ENCODE measurements around the gene AFAP1L1. TPM values are rescaled to one million over a fixed set of nuclear protein-coding genes. Genes with fewer than 3 reads are reported as not detected.

The AFAP1L1 gene
- total RNA-seq, 1 donor from 2014 or later = 46.9 TPM

GRCh38 chr5:149374801-149375200 lies 103.1 kb downstream of the AFAP1L1 start:
- ATAC-seq (no peak), DNase-seq (ENCODE audit: missing footprints) (no peak)
- intact Hi-C loops (cut with DNase I) = no loop called here

GRCh38 chr5:149375434-149375833 lies 103.8 kb downstream of the AFAP1L1 start:
- no peak for ATAC-seq
- no peak for DNase-seq (ENCODE audit: missing footprints)
- intact Hi-C loops (cut with DNase I) = no loop called here

GRCh38 chr5:149376104-149376503 lies 104.4 kb downstream of the AFAP1L1 start:
- DNase-seq (ENCODE audit: missing footprints) = no peak
- intact Hi-C loops (cut with DNase I) = no loop called here
- no peak for ATAC-seq

DNA sequence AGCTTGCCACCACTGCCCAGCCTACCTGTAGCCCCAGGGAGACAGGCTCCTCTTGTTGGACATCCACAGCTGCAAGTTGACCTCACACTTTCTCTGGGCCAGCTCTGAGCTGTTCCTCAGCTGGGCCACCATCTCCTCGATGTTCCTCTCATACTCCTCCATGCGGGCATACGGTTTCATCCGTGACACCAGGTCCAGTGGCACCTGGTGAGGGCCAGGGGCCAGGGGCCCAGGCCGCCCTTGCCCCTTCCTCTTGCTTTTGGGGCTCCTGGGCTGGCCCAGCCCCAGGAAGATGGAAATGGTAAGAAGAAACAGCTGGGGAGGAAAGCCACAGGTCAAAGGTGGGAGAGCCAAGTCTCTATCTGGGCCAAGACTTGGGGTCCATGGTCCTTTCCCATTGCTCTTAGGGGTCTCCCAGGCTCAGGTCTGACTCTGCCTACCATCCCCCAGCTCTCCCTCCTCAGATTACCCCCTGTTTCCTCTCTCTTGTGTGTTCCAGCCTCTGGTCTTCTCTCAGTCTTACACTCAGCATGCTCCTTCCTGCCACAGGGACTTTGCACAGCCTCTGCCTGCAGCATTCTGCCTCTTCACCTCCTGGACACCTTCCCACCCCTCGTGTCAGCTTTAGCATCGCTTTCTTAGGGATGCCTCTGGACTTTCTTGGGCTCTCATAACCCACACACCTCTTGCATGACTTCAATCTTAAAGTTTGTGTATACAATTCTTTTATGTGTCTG lies 105.2 kb downstream of the AFAP1L1 start:
- ATAC-seq = no peak
- intact Hi-C loops (cut with DNase I) = no loop called here
- no peak for DNase-seq (ENCODE audit: missing footprints)

DNA sequence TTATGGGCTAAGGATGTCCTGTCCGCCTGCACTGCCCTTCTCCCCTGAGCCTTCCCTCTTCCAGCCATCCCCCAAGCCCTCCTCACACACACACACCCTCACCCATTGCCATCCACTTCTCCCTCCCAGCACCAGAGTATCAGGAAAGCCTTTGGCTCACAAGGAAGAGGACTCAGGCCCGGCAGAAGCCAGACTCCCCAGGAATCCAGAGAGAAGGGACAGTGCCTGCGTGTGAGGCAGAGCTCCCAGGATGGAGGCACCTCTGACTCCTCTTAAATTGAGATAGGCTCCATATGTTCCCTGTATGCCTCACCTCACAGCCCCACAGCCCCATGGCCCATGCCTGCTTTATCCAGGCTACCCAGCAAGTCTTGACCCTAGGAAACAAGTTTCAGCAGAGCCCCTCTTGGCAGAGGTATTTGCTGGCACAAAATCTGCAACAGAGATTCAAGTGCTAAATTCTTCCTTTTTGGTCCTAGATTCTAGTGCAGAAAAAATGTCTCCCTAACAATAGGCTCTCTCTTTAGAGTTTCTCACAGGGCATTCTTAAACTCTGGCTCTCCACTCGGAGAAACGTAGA lies 106.7 kb downstream of the AFAP1L1 start:
- intact Hi-C loops (cut with DNase I) = no loop called here
- no peak for ATAC-seq

GRCh38 chr5:149379177-149379761 lies 107.6 kb downstream of the AFAP1L1 start, which contains the start of gene IL17B:
Gene IL17B, minus strand, starts transcription at chr5:149379292. Its CDS starts 67 bp downstream, at chr5:149379225.
- intact Hi-C loops (cut with DNase I) = no loop called here

More for the DNA sequence above, 106.7 kb downstream of the AFAP1L1 start:
- DNase-seq (ENCODE audit: missing footprints) = no peak

GRCh38 chr5:149379818-149380374 lies 108.2 kb downstream of the AFAP1L1 start:
- no peak for ATAC-seq
- intact Hi-C loops (cut with DNase I) = no loop called here
- no peak for DNase-seq (ENCODE audit: missing footprints)

More at GRCh38 chr5:149379177-149379761, 107.6 kb downstream of the AFAP1L1 start, which contains the start of gene IL17B:
- ATAC-seq (no peak), DNase-seq (ENCODE audit: missing footprints) (no peak)

DNA sequence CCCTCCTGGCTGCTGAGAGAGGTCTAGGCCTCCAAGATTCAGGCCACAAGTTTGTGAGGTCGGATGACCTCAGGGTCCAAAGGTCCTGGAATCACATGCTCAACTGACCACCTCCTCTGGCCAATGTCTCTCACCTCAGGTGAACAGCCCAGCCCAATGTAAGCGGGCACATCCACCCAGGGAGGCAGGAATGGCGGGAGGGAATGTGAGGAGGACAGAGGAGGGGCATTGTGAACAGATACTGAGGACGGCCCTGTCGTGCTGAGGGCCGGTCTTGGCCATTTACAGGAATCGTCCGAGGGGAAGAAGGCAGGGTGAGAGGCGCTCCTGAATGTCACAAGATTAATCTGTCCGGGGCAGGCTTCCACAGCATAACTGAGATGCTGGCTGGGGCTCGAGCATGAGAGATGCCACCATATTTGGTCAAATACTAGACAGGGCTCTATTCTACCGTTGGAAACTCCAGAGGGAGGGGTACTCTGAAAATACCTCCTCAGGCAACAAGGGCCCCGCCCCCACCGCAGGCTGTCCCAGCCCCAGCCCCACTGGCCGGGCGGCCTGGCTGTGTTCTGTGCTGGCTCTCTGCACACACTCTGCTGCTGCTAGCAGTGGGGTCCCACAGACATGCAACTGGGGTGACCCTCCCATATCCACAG lies 108.9 kb downstream of the AFAP1L1 start:
- no peak for DNase-seq (ENCODE audit: missing footprints)
- ATAC-seq = no peak
- intact Hi-C loops (cut with DNase I) = no loop called here

GRCh38 chr5:149381261-149381985 lies 109.8 kb downstream of the AFAP1L1 start:
- no peak for DNase-seq (ENCODE audit: missing footprints)
- no peak for ATAC-seq
- intact Hi-C loops (cut with DNase I) = no loop called here

GRCh38 chr5:149381986-149382338 lies 110.3 kb downstream of the AFAP1L1 start:
- peak; percentile 77 for ATAC-seq
- intact Hi-C loops (cut with DNase I) = loop anchor here (1.0 to 2.0 kb wide), 3 partner anchors 41 to 183 kb away; no protein-coding TSS in a partner anchor

GRCh38 chr5:149382517-149383220 lies 111.0 kb downstream of the AFAP1L1 start:
- ATAC-seq = no peak
- intact Hi-C loops (cut with DNase I) = loop anchor here (1.0 to 2.0 kb wide), 3 partner anchors 40 to 182 kb away; no protein-coding TSS in a partner anchor

More at GRCh38 chr5:149381986-149382338, 110.3 kb downstream of the AFAP1L1 start:
- peak; percentile 90 for DNase-seq (ENCODE audit: missing footprints)

GRCh38 chr5:149383399-149383798 lies 111.7 kb downstream of the AFAP1L1 start:
- no peak for DNase-seq (ENCODE audit: missing footprints)
- peak; percentile 66 for ATAC-seq
- intact Hi-C loops (cut with DNase I) = loop anchor here (2.0 kb wide), 2 partner anchors 39 to 181 kb away; no protein-coding TSS in a partner anchor

More at GRCh38 chr5:149382517-149383220, 111.0 kb downstream of the AFAP1L1 start:
- DNase-seq (ENCODE audit: missing footprints) = no peak

DNA sequence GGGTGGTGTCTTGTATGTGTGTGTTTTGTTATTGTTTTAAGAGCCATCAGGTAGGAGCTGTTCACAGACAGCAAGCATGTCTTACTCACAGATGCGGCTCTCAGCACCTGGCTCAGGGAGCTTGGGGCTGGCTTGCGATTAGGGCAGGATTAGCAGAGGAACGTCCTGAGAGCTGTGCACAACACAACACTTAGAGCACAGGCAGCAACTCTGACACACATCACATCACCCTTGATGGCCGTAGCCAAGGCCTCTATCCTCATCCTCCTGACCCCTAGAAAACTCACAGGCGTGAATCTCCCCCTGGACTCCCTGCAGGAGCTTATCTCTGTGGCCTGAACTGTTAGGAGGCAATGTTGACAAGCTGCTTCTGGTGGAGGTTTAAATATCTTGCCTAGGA lies 114.5 kb downstream of the AFAP1L1 start:
- intact Hi-C loops (cut with DNase I) = no loop called here
- ATAC-seq (no peak), DNase-seq (ENCODE audit: missing footprints) (no peak)

DNA sequence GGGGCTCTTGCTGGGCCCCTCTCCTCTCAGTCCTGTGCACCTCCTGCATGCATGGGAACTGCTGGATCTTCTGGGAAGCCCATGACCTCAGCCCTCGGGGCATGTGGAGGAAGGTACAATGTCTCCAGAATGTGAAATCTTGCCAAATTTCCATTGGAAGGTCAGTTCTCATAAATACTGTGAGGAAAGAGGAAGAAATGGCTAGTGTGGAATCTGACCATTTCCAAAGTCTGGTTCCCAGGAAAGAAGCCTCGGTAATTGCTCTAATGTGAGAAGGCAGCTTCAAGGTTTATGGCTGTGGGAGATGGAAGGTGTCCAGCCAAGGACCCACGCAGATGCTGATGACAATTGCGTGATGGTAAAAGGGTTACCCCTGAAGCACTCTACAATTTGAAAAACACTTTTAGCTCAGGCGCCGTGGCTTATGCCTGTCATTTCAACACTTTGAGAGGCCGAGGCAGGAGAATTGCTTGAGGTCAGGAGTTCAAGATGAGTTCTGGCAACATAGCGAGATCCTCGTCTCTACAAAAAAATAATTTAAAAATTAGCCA lies 115.5 kb downstream of the AFAP1L1 start:
- intact Hi-C loops (cut with DNase I) = no loop called here
- ATAC-seq = no peak
- peak; percentile 62 for DNase-seq (ENCODE audit: missing footprints)

- intact Hi-C loops (cut with DNase I) = no loop called here
- no peak for DNase-seq (ENCODE audit: missing footprints)
- ATAC-seq = peak; percentile 32
These were observed 116.3 kb downstream of the AFAP1L1 start for GRCh38 chr5:149387982-149388381.

DNA sequence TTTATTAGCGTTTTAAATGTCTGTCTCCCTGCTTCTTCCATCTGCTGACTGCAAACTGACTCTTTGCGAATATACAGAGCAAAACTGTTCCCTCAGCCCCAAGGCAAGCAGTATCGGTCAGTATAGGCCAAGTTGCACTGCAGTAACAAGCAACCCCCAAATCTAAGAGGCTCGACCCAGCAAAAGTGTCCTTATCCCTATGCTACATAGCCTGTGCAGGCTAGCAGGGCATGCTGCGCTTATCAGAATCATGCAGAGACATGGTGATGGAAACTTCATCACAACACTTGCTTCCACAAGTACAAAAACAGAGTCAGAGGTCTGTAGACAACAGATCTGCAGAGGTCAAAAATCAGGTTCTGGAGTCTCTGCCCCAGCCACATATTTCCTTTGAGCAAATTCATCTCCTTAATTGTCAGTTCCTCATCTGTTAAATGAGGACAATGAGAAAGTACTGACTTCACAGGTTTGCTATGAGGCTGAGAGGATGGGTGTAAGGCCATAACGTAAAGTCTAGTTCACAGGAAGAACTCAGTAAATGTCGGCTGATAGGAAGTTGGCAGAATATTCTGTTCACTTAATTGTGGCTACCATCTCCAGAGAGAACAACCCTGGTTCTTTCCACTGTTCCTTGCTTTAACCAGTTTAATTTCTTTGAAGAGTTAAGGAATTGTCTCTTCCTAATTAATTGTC lies 117.0 kb downstream of the AFAP1L1 start:
- intact Hi-C loops (cut with DNase I) = no loop called here
- no peak for ATAC-seq

More for the DNA sequence above, 117.0 kb downstream of the AFAP1L1 start:
- DNase-seq (ENCODE audit: missing footprints) = no peak
